Stimulated activated CD4-positive, alpha-beta T cell treated with anti-CD3 and anti-CD28 coated beads, Interleukin-1b, Interleukin-23, amount 100 ng/mL, for 4 hours (primary cell): ENCODE data around the gene SNCG.
"Not testable (repeated sequence)": the region's sequence is repeated elsewhere in the genome, so short reads cannot be mapped to it uniquely, and the experiment has no call there.

ENCODE experiments used
- DNase-seq, 2 donors: peaks; one replicate each; pipeline ENCODE4 v3.0.0-alpha.2; 2020; ENCODE audit warnings: low read depth in 2 of 2

The SNCG gene

GRCh38 chr10:86958116-86958900, at the start of gene SNCG:
SNCG (plus strand) TSS chr10:86958599; CDS start chr10:86958698, 99 bp downstream.
- DNase-seq = no peak

GRCh38 chr10:86914734-86915133, 43.7 kb upstream of the SNCG start:
- DNase-seq = no peak

- no peak for DNase-seq
Observed at GRCh38 chr10:86918022-86918471, 40.4 kb upstream of the SNCG start.

GRCh38 chr10:86922553-86922961, 35.8 kb upstream of the SNCG start:
- DNase-seq = no peak

- DNase-seq = no peak
Observed at GRCh38 chr10:86929468-86930380, 28.7 kb upstream of the SNCG start.

- no peak for DNase-seq
Observed at GRCh38 chr10:86931872-86932271, 26.5 kb upstream of the SNCG start.

- DNase-seq = no peak
Observed at GRCh38 chr10:86932674-86933073, 25.7 kb upstream of the SNCG start.

DNA sequence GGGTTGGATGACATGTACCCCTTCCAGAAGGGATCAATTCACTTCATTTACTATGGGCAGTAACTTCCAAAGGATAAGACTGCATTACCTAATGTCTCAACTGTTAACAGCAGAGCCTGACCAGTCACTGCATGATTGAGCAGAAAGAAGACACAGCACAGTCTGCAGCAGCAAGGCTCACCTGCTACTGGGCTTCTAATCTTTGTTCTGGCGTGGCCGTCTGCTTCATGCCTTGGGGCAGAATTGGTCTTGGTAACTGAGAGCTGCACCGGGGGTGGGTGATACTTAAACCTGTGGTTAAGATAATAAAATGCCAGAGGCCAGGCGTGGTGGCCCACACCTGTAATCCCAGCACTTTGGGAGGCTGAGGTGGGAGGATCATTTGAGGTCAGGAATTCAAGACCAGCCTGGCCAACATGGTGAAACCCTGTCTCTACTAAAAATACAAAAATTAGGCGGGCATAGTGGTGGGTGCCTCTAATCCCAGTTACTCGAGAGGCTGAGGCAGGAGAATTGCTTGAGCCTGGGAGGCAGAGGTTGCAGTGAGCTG, 24.2 kb upstream of the SNCG start:
- DNase-seq = not testable (repeated sequence)

GRCh38 chr10:86936661-86937501, 21.5 kb upstream of the SNCG start:
- no peak for DNase-seq

- no peak for DNase-seq
Observed at GRCh38 chr10:86937502-86938154, 20.8 kb upstream of the SNCG start.

DNA sequence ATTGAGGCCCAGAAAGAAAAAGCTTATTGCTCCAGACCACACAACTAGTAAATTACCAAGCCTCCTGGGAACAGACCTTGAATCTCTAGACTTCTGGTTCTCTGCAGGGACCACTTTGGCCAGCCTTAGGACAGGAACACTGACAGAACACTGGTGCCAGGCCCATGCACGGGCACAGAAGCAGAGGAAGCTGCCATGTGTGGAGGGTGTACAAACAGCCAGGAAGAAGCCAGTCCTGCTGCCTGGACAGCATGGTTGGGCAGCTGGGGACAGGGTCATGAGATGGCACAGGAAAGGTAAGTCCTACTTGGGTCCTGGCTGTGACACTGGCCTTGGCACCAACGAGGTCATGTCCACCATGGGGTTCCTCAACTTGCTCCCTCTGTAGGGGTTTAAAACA, 20.1 kb upstream of the SNCG start:
- no peak for DNase-seq

GRCh38 chr10:86940076-86940475, 18.3 kb upstream of the SNCG start:
- not testable (repeated sequence) for DNase-seq

DNA sequence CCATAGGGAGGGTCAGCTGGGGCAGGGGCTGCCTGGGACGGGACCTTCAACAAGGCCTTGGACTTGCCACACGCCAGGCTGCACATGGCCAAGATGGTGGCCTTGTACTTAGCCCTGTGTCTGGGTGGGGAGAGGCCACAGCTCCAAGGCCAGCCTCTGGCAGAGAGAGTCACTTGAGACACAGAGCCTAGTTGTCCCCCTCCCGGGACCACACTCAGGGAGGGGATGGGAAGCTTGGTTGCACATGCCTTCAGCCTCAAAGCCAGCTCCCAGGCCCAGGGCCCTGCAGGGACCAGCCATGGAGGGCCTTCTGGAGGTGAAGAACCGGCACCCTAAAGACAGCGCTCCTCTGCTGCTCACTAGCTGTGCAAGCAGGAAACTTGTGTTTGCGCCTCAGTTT, 17.7 kb upstream of the SNCG start:
- no peak for DNase-seq

DNA sequence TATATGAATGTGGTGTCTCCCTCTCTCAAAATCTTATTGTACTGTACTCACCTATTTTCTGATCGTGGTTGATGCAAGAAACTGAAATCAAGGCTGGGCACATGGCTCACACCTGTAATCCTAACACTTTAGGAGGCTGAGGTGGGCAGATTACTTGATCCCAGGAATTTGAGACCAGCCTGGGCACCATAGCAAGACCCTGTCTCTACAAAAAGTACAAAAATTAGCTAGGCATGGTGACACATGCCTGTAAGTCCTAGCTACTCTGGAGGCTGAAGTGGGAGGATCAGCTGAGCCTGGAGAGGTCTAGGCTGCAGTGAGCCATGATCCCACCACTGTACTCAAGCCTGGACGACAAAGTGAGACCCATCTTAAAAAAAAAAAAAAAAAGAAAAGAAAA, 17.0 kb upstream of the SNCG start:
- DNase-seq = no peak

GRCh38 chr10:86941991-86942421, 16.4 kb upstream of the SNCG start:
- DNase-seq = no peak

DNA sequence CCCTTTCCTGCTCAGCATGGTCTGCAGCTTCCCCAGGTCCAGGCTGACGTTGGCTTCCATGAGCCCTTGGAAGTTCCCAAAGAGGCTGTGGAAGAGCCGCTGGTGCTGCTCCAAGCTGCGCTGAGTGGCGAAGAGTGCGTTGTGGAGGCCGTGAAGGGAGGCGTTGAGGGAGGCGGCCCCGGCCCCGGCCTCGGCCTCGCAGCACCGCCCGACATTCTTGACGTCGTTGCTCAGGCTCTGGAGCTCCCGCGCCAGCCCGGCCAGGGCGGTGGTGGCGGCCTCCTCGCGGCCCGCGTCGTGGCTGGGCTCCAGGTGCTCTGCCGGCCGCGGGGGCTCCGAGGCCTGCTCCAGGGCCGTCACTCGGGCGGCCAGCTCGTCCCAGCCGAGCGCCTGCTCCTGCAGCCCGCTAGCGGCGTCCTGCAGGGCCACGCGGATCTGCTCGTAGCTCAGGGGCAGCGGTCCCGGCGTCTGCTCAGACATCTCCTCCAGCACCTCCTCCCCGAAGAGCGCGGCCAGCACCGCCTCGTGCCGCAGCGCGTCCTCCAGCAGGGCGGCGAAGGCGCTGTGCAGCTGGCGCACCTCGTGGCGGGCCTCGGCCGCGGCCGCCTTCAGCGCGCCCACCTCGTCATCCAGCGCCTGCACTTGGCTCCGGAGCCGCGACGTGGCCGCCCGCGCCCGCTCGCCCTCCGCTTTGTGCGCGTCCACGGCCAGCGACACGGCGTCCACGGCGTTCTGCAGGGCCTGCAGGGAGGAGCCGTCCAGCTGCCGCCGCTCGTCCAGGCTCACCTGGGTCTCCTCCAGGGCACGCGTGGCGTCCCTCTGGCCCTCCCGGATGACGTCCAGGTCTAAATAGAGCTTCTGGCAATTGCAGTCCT, 15.7 kb upstream of the SNCG start:
- DNase-seq = no peak

DNA sequence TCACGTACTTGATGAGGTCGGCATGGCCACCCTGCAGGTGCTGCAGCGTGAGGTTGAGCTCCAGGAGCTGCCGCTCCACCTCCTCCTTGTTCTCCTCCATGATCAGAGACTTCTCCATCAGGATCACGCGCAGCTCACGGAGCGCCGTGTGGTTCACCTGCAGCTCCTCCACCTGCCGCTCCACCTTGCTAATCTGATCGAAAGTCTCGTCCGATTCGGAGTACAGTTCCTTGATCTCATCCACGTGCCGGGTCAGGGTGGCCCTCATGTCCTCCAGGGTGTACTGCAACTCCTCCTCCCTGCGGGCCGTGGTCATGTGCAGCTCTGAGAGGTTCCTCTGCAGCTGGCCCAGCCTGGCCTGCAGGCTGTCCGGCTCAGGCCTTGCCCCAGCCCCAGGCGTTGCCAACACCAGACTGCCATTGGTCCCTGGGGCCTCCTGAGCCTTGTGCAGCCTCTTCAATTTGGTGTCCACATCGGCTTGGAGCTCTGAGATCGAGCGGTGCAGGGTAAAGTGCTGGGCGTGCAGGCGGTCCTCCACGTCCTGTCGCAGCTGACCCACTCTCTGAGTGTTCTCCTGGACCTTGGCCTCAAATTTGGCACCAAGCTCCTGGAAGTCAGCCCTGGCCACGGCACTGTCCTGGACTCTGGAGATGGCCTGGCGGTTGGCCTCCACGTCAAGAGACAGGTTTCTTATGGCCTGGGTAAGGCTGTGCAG, 14.9 kb upstream of the SNCG start:
- DNase-seq = no peak

DNA sequence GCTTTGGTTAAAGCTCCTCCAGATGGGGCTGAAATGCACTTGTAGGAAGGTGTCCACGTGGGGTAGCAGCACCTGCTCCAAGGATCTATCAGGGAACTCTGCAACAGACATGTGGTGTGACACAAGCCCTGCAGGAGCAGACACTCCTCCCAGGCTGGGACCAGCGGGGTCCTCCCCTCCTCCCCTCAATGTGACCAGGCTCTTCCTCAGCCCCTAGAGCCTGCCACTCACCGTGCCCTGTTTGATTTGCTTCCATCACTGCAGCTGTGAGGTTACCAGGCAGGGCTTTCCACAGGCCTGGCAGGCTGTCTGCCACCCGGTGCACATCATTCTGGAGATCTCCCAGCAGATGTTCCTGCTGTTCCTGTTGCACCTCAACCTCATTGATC, 14.4 kb upstream of the SNCG start:
- no peak for DNase-seq

DNA sequence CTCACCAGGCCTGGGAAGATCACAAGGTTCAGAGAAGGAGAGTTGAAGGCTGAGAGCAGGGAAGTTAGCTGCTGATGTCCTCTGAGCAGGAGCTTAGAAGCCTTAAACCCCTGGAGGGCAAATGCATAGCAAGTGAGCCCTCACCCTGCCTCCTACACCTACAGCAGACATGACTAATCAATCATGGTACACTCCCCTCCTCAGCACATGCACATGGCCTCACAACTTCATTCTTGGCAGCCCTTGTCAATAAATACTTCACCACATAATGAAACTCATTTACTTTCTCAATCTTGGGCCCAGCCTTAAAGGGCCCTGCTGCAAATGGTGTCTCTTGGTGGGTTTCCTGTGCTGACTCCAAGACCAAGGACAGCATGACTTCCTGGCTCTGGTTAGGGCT, 13.9 kb upstream of the SNCG start:
- DNase-seq = no peak
